ENCODE results near the gene XAGE1B.
"Not testable (repeated sequence)": the region's sequence is repeated elsewhere in the genome, so short reads cannot be mapped to it uniquely, and the experiment has no call there.

Gene XAGE1B, protein sequence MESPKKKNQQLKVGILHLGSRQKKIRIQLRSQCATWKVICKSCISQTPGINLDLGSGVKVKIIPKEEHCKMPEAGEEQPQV

DNA sequence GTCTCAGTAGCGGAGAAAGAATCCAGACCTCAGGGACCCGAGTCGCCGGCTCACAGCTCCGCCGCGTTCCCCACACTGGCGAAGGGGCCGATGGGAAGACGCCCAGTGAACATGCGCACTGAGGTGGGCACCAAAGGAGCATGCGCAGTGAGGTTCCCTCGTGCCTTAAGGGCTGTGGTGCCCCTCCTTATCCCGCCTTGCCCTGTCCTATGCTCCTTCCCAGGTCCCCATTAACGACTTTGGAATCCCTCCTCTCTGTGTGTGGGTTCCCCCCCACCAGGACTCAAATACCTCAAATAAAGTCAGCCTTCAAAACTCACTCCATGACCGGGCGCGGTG, at the start of gene XAGE1B:
TSS of gene XAGE1B (minus strand) at position 77 of the 339 bp plus-strand sequence. CDS start 1,536 bp downstream, outside the sequence.
- not testable (repeated sequence) for H3K36me3 ChIP-seq (ENCODE audit: insufficient read depth, low read length); H3K27ac ChIP-seq (ENCODE audit: low read depth, low read length); H3K4me3 ChIP-seq (ENCODE audit: low read depth in 1 of 2, low read length in 2 of 2); H3K9me3 ChIP-seq (ENCODE audit: low read length); H3K27me3 ChIP-seq (ENCODE audit: control insufficient read depth in 1 of 2, insufficient read depth in 2 of 2, low read length in 2 of 2); H3K9ac ChIP-seq (ENCODE audit: low read length); H3K4me1 ChIP-seq (ENCODE audit: insufficient read depth, low read length)

DNA sequence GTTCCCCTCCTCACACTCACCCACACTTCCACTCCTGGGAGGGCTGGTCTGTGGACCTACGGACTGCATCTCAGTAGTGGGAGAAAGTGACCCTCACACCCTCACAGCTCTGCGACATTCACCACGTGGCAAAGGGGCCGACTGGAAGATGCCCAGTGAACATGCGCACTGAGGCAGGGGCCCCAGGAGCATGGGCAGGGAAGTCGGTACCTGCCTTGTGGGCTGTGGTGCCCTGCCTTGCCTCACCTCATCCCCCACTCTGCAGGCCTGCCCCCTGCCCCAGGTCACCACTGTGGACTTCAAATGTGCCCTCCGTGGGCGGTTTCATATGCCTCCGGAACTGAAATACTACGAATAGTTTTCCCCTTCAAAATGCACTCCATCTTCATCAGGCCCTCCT, 46.2 kb upstream of the XAGE1B start:
- no peaks in the 10 kb centered on the region for H3K9me3 ChIP-seq (ENCODE audit: low read length)
- H3K27me3 ChIP-seq (ENCODE audit: control insufficient read depth in 1 of 2, insufficient read depth in 2 of 2, low read length in 2 of 2), result peaks cover 0 to 4% of the 10 kb centered on the region in 2 donors
- no peaks in the 10 kb centered on the region for H3K4me1 ChIP-seq (ENCODE audit: insufficient read depth, low read length)
- no peaks in the 10 kb centered on the region for H3K36me3 ChIP-seq (ENCODE audit: insufficient read depth, low read length)
- no peak overlapping the region for H3K4me3 ChIP-seq (ENCODE audit: low read depth in 1 of 2, low read length in 2 of 2)
- H3K27ac ChIP-seq (ENCODE audit: low read depth, low read length), result no peak overlapping the region
- H3K9ac ChIP-seq (ENCODE audit: low read length), result no peak overlapping the region

DNA sequence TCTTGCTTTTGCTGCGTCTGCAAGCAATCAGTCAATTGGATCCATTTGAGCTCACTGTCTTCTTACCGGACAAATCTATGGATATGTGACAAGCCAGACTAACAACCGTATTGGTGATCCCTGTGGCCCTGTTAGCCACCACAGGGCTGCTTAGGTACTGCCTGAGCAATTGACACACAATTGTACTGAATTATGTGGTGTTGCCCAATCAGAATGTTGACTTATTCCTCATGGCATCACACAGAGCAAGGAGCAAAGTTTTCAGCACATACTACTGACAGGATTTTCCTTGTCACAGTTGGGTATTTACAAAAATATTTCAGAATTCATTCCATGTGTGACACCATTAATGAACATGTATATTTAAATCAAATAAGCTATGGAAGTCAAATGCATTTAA, 41.3 kb upstream of the XAGE1B start:
- Histone ChIP-seq H3K27me3 (ENCODE audit: control insufficient read depth in 1 of 2, insufficient read depth in 2 of 2, low read length in 2 of 2) (peaks cover 0 to 4% of the 10 kb centered on the region in 2 donors), H3K4me3 (ENCODE audit: low read depth in 1 of 2, low read length in 2 of 2) (no peak overlapping the region), H3K36me3 (ENCODE audit: insufficient read depth, low read length) (no peaks in the 10 kb centered on the region), H3K9me3 (ENCODE audit: low read length) (no peaks in the 10 kb centered on the region), H3K4me1 (ENCODE audit: insufficient read depth, low read length) (no peaks in the 10 kb centered on the region), H3K9ac (ENCODE audit: low read length) (no peak overlapping the region), H3K27ac (ENCODE audit: low read depth, low read length) (no peak overlapping the region)

DNA sequence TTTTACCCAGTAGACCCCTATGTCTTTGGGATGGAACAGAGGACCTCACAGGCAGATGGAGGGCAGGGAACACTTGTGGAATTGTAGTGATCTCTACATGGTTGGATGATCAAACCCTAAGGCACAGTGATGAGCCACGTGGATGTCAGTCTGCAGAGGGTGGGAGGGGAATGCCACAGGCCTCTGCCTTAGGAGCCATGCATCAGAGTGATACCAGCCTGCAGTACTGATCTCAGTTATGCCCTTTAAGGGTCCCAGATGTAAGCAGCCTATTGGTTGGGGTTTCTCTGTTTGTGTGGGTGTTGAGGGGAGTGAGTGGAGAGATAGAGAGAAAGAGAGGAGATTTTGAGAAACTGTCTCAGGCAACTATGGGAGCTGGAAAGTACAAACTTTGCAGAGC, 39.9 kb upstream of the XAGE1B start:
- no peaks in the 10 kb centered on the region for H3K4me1 ChIP-seq (ENCODE audit: insufficient read depth, low read length)
- H3K36me3 ChIP-seq (ENCODE audit: insufficient read depth, low read length), result no peaks in the 10 kb centered on the region
- no peak overlapping the region for H3K4me3 ChIP-seq (ENCODE audit: low read depth in 1 of 2, low read length in 2 of 2)
- H3K9ac ChIP-seq (ENCODE audit: low read length), result no peak overlapping the region
- peaks cover 0 to 4% of the 10 kb centered on the region in 2 donors for H3K27me3 ChIP-seq (ENCODE audit: control insufficient read depth in 1 of 2, insufficient read depth in 2 of 2, low read length in 2 of 2)
- no peak overlapping the region for H3K27ac ChIP-seq (ENCODE audit: low read depth, low read length)
- no peaks in the 10 kb centered on the region for H3K9me3 ChIP-seq (ENCODE audit: low read length)

DNA sequence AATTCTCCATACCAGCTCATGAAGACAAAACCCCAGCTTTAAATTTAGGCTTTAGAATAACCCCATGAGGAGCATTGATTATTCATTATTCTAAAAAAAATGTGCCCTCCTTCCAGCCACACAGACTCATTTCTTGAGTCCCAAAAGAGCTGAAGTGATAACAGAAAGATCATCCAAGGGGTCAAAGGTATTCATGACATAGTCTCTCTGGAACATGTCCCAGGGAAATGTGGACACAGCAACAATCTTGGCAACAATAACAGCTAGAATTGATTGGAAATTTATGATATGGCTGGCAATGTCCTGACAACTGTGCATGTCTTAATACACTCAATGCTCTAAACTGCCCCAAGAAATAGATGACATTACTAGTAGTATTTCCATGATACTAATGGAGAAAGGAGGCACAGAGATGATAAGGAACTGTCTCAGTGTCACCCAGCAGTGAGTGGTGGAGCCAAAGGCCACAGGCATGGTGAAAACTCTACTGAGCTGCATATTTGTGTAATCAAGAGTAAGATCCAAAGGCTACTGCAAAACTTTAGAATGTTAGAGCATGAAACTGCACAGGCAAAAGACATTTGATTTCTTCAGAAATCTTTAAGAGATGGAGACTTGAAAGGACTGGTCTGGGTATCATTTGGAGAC, 37.3 kb upstream of the XAGE1B start:
- H3K9ac ChIP-seq (ENCODE audit: low read length), result no peak overlapping the region
- no peak overlapping the region for H3K27ac ChIP-seq (ENCODE audit: low read depth, low read length)
- H3K36me3 ChIP-seq (ENCODE audit: insufficient read depth, low read length), result no peaks in the 10 kb centered on the region
- H3K27me3 ChIP-seq (ENCODE audit: control insufficient read depth in 1 of 2, insufficient read depth in 2 of 2, low read length in 2 of 2), result peaks cover 0 to 9% of the 10 kb centered on the region in 2 donors
- no peak overlapping the region for H3K4me3 ChIP-seq (ENCODE audit: low read depth in 1 of 2, low read length in 2 of 2)
- H3K4me1 ChIP-seq (ENCODE audit: insufficient read depth, low read length), result no peaks in the 10 kb centered on the region
- H3K9me3 ChIP-seq (ENCODE audit: low read length), result no peaks in the 10 kb centered on the region

DNA sequence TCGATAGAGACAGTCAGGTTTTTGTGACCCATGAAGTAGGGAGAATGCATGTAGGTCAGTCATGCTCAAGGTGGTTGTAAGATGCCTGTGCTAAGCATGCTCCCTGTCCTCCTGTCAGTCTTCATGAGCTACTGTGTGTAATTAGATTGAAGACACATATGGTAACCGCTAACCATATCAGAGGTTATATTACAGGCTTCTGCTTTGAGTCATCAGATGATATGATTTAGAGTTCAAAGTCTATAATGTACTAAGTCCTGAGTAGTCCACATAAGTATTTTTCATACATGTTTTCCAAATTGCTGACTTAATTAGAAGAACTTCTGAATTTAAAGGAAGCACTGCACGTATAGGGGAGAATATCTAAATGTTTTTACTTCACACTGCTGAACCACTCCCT, 31.9 kb upstream of the XAGE1B start:
- not testable (repeated sequence) for H3K4me1 ChIP-seq (ENCODE audit: insufficient read depth, low read length); H3K36me3 ChIP-seq (ENCODE audit: insufficient read depth, low read length); H3K27me3 ChIP-seq (ENCODE audit: control insufficient read depth in 1 of 2, insufficient read depth in 2 of 2, low read length in 2 of 2); H3K9me3 ChIP-seq (ENCODE audit: low read length); H3K9ac ChIP-seq (ENCODE audit: low read length); H3K4me3 ChIP-seq (ENCODE audit: low read depth in 1 of 2, low read length in 2 of 2); H3K27ac ChIP-seq (ENCODE audit: low read depth, low read length)

DNA sequence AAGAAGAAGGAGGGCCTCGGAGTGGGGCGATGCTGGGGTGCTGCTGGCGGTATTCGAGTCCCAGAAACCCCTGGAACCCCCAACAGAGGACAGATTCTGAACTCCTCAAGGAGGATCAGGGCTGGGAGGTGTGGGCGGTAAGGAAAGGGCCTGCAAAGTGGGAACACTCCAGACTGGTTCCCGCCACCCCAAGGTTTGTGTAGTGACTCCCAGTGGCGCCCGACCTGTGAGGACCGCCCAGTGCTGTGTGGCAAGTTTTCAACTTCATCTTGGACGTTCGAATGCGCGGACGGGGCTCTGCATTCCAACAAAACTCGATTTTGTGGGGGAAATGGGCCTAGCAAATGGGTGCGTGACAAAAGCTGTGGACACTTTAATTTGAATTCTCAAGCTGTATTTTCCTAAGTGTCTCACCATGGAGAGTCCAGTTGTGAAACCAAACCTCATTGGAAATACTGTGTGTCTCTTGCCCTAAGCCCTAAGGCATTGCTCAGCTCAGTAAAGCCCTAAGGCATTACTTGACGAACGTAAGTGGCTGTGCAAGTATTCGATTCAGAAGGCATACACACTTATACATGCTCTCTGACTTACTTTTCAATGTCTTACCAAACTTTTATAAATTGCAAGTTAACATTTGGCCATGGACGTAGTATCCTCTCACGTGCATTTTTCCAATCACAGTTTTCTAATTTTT, 27.4 kb upstream of the XAGE1B start:
- H3K27me3 ChIP-seq (ENCODE audit: control insufficient read depth in 1 of 2, insufficient read depth in 2 of 2, low read length in 2 of 2), result no peaks in the 10 kb centered on the region
- no peak overlapping the region for H3K4me3 ChIP-seq (ENCODE audit: low read depth in 1 of 2, low read length in 2 of 2)
- no peaks in the 10 kb centered on the region for H3K9me3 ChIP-seq (ENCODE audit: low read length)
- H3K4me1 ChIP-seq (ENCODE audit: insufficient read depth, low read length), result no peaks in the 10 kb centered on the region
- no peak overlapping the region for H3K9ac ChIP-seq (ENCODE audit: low read length)
- H3K27ac ChIP-seq (ENCODE audit: low read depth, low read length), result no peak overlapping the region
- no peaks in the 10 kb centered on the region for H3K36me3 ChIP-seq (ENCODE audit: insufficient read depth, low read length)

DNA sequence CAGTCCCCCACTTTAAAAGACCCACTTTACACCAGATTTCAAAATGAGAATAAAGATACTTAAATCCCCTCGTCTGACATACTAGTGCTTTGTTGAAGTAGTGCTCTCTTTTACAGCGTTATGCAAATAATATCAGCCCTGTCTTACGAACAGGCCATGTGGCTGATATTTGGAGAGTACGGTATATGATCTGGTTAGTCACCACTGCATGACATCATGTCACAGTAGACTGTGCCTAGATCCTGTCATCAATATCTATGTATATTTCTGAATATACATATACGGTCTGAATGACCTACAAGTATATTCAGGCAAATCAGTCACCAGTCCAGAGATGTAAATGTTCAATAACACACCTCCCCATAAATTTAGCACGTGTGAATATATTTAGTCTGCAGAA, 25.4 kb upstream of the XAGE1B start:
- Histone ChIP-seq H3K4me3 (ENCODE audit: low read depth in 1 of 2, low read length in 2 of 2) (no peak overlapping the region), H3K4me1 (ENCODE audit: insufficient read depth, low read length) (no peaks in the 10 kb centered on the region), H3K27ac (ENCODE audit: low read depth, low read length) (no peak overlapping the region), H3K9me3 (ENCODE audit: low read length) (no peaks in the 10 kb centered on the region), H3K27me3 (ENCODE audit: control insufficient read depth in 1 of 2, insufficient read depth in 2 of 2, low read length in 2 of 2) (no peaks in the 10 kb centered on the region), H3K9ac (ENCODE audit: low read length) (no peak overlapping the region), H3K36me3 (ENCODE audit: insufficient read depth, low read length) (no peaks in the 10 kb centered on the region)

DNA sequence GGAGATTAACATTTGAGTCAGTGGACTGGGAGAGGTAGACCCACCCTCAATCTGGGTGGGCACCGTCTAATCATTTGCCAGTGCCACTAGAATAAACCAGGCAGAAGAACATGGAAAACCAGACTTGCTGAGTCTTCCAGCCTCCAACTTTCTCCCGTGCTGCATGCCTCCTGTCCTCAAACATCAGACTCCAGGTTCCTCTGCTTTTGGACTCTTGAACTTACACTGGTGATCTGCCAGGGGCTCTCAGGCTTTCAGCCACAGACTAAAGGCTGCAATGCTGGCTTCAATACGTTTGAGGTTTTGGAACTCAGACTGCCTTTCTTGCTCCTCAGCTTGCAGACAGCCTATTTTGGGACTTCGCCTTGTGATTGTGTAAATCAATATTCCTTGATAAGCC, 24.2 kb upstream of the XAGE1B start:
- H3K9ac ChIP-seq (ENCODE audit: low read length); H3K4me3 ChIP-seq (ENCODE audit: low read depth in 1 of 2, low read length in 2 of 2); H3K27me3 ChIP-seq (ENCODE audit: control insufficient read depth in 1 of 2, insufficient read depth in 2 of 2, low read length in 2 of 2); H3K4me1 ChIP-seq (ENCODE audit: insufficient read depth, low read length); H3K36me3 ChIP-seq (ENCODE audit: insufficient read depth, low read length); H3K9me3 ChIP-seq (ENCODE audit: low read length); H3K27ac ChIP-seq (ENCODE audit: low read depth, low read length): not testable (repeated sequence)

DNA sequence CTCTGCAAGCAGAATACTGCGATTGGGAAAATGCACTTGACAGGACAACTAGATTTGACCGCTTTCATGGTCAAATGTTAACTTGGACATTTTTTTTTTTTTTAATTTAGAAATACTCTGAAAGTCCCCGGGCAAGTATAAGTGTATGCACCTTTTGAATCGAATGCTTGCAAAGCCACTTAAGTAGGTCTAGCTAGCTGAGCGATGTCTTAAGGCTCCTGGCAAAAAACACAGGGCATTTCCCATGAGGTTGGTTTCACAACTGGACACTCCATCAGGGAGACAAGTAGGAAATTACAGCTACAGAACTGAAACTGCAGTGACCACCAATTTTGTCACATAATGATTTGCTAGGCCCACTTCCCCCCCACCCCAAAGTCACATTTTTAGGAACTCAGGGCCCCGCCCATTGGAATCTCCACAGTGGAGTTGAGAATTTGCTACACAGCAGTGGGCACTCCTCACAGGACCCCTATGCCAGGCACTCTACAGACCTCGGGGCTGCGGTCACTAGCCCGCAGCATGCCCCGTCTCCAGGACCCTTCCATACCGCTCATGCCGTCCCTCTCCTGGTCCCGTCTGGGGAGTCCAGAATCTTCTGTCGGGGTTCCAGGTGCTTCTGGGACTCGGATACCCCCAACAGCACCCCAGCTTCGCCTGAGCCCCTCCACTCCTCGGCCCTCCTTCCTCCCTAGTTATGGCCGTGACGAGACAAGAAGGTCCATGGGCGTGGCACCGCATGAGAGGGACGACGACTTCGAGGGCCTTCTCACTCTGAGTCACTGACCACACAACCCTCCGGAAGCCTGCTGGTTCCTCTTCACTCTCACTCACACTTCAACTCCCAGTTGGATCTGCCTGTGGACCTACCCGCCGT, 515 bp downstream of the XAGE1B start:
- H3K27ac ChIP-seq (ENCODE audit: low read depth, low read length); H3K4me3 ChIP-seq (ENCODE audit: low read depth in 1 of 2, low read length in 2 of 2); H3K4me1 ChIP-seq (ENCODE audit: insufficient read depth, low read length); H3K9me3 ChIP-seq (ENCODE audit: low read length); H3K9ac ChIP-seq (ENCODE audit: low read length); H3K36me3 ChIP-seq (ENCODE audit: insufficient read depth, low read length); H3K27me3 ChIP-seq (ENCODE audit: control insufficient read depth in 1 of 2, insufficient read depth in 2 of 2, low read length in 2 of 2): not testable (repeated sequence)

DNA sequence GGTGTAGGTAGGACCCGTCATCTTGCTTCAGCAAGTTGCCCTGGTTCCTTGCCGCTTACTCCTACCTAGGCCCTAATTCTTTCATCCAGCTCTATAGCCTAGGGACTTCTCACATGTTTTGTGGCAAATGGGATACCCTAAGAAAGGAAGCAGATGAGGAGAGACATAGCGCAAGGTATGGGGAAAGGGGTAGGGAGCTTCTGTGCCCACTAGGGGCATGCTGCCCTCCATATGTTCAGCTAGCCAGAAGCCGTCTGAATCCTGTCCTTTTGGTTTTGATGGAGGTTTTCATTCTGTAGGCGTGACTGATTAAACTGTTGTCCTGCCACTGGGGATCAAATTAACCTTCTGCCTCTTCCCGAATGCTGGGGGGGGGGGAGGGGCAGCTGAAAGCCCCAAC, 5.7 kb downstream of the XAGE1B start:
- not testable (repeated sequence) for H3K9ac ChIP-seq (ENCODE audit: low read length); H3K4me1 ChIP-seq (ENCODE audit: insufficient read depth, low read length); H3K4me3 ChIP-seq (ENCODE audit: low read depth in 1 of 2, low read length in 2 of 2); H3K27ac ChIP-seq (ENCODE audit: low read depth, low read length); H3K9me3 ChIP-seq (ENCODE audit: low read length); H3K36me3 ChIP-seq (ENCODE audit: insufficient read depth, low read length); H3K27me3 ChIP-seq (ENCODE audit: control insufficient read depth in 1 of 2, insufficient read depth in 2 of 2, low read length in 2 of 2)

Data from muscle layer of colon (tissue), 2 donors.